Glutamatergic neuron (in vitro differentiated cells): ENCODE results near the gene PROX1. TPM values are rescaled to one million over a fixed set of nuclear protein-coding genes. Genes with fewer than 3 reads are reported as not detected.
"Not testable (repeated sequence)": the region's sequence is repeated elsewhere in the genome, so short reads cannot be mapped to it uniquely, and the experiment has no call there.

ENCODE experiments used
- DNase-seq: peaks from one replicate; pipeline ENCODE4 v3.0.0; 2022
- H3K27ac Mint-ChIP-seq: one replicate; pipeline ENCODE4 v1.8.0; 2020; ENCODE audit warnings: mild to moderate bottlenecking, mixed read lengths, inconsistent platforms; ENCODE audit not compliant: unreplicated experiment
- H3K27me3 Mint-ChIP-seq: one replicate; pipeline ENCODE4 v1.8.0; 2020; ENCODE audit warnings: mild to moderate bottlenecking, moderate library complexity, mixed read lengths, inconsistent platforms; ENCODE audit not compliant: unreplicated experiment
- H3K36me3 Mint-ChIP-seq: one replicate; pipeline ENCODE4 v1.8.0; 2020; ENCODE audit warnings: mild to moderate bottlenecking, mixed read lengths, inconsistent platforms; ENCODE audit not compliant: unreplicated experiment
- H3K4me1 Mint-ChIP-seq: one replicate; pipeline ENCODE4 v1.8.0; 2020; ENCODE audit warnings: mild to moderate bottlenecking, low read depth, mixed read lengths, inconsistent platforms; ENCODE audit not compliant: unreplicated experiment
- H3K4me3 Mint-ChIP-seq: one replicate; pipeline ENCODE4 v1.8.0; 2020; ENCODE audit warnings: mild to moderate bottlenecking, mixed read lengths, inconsistent platforms; ENCODE audit not compliant: unreplicated experiment
- H3K9me3 Mint-ChIP-seq: one replicate; pipeline ENCODE4 v1.8.0; 2020; ENCODE audit warnings: mild to moderate bottlenecking, moderate library complexity, mixed read lengths, inconsistent platforms; ENCODE audit not compliant: unreplicated experiment
- CTCF ChIP-seq: fragments of 200-600 bp; sonication (generic); IDR thresholded peaks from one replicate; pipeline ENCODE4 v1.5.0; 2021; ENCODE audit not compliant: partially characterized antibody, unreplicated experiment
- total RNA-seq: library from RNA; stranded (reverse); fragmentation: NEBNext Ultra II Directional; extraction: Animal tissue kit (Norgen Biotek cat#: 25700); gene quantifications from one replicate; pipeline ENCODE4 v1.2.1, GENCODE V29; 2021; ENCODE audit not compliant: unreplicated experiment

PROX1 gene
- total RNA-seq, 1 donor from 2014 or later: 68.4 TPM

DNA sequence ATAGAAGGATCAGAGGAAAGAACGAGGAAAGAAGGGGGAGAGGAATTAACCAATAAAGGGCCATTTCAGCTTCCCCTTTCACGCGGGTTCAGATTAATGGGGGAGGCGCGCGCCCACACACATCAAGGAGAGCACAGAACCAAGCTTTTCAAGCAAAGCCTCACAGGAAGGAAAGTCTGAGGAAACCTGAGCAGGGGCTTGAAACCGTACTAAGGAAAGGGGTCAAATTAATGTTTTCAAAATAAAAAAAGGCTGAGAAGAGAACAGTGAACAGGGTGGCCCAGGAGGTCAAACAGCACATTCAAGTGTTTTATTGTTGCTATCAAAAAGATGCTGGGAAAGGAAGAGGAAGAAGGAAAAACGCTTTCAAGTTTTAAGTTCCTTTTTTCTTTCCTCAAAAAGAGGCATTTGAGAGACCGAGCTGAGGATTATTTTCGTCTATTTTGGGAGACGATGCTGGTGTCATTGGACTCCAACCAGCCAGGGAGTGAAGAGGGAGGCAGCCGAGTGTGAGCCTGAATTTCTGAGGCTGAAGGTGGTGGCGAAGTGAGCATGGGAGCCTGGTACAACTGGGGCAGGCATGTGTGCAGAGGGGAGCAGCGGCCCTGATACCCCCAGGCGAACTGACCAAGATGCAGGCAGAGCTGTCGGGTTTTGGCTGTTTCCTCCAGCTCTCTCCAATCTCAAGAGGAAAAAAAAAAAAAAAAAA is 88.4 kb downstream of the PROX1 start:
- no peaks in the 10 kb centered on the region for H3K9me3 Mint-ChIP-seq

DNA sequence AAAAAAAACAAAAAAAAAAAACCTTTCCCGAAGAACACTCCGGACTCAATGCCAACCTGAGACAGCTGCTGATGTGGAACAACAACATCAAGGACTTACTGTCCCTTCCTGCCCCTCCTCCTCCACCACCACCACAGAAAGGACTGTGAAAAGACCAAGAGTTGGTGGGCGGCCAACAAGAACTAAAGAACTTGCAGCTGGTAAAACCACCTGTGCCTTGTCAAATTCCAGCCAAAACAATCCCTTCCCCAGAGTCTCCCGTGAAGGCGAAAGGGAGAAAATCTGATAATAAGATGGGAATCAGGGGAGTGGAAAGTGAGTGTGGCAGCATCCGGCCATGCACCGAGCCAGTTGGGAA is 88.9 kb downstream of the PROX1 start:
- no peaks in the 10 kb centered on the region for H3K9me3 Mint-ChIP-seq
- no peak overlapping the region for H3K4me3 Mint-ChIP-seq
- no peak overlapping the region for H3K27ac Mint-ChIP-seq
- no peaks in the 10 kb centered on the region for H3K27me3 Mint-ChIP-seq
- no peak for TF ChIP-seq CTCF
- H3K4me1 Mint-ChIP-seq: peaks cover 7% of the 10 kb centered on the region
- H3K36me3 Mint-ChIP-seq: no peaks in the 10 kb centered on the region
- no peak for DNase-seq

More for the DNA sequence above, 88.4 kb downstream of the PROX1 start:
- H3K4me3 Mint-ChIP-seq: no peak overlapping the region
- no peaks in the 10 kb centered on the region for H3K36me3 Mint-ChIP-seq
- TF ChIP-seq CTCF: no peak
- H3K4me1 Mint-ChIP-seq: peaks cover 13% of the 10 kb centered on the region
- H3K27me3 Mint-ChIP-seq: no peaks in the 10 kb centered on the region
- no peak overlapping the region for H3K27ac Mint-ChIP-seq
- DNase-seq: no peak

GRCh38 chr1:214078950-214079349 is 91.2 kb downstream of the PROX1 start:
- H3K9me3 Mint-ChIP-seq: no peaks in the 10 kb centered on the region
- TF ChIP-seq CTCF: no peak
- no peak overlapping the region for H3K4me3 Mint-ChIP-seq
- H3K27ac Mint-ChIP-seq: no peak overlapping the region
- DNase-seq: no peak
- no peaks in the 10 kb centered on the region for H3K36me3 Mint-ChIP-seq
- H3K4me1 Mint-ChIP-seq: peaks cover 3% of the 10 kb centered on the region
- peaks cover 3% of the 10 kb centered on the region for H3K27me3 Mint-ChIP-seq

- H3K9me3 Mint-ChIP-seq: no peaks in the 10 kb centered on the region
Measured at GRCh38 chr1:214085325-214085724, 97.6 kb downstream of the PROX1 start.

GRCh38 chr1:214086945-214087344 is 99.2 kb downstream of the PROX1 start:
- Mint-ChIP-seq H3K36me3 (no peaks in the 10 kb centered on the region), H3K4me1 (no peaks in the 10 kb centered on the region), H3K9me3 (no peaks in the 10 kb centered on the region), H3K27ac (no peak overlapping the region), H3K4me3 (no peak overlapping the region), H3K27me3 (peaks cover 4% of the 10 kb centered on the region)
- DNase-seq: no peak
- no peak for TF ChIP-seq CTCF

More at GRCh38 chr1:214085325-214085724, 97.6 kb downstream of the PROX1 start:
- Mint-ChIP-seq H3K27me3 (peaks cover 3% of the 10 kb centered on the region), H3K27ac (no peak overlapping the region), H3K4me1 (no peaks in the 10 kb centered on the region), H3K36me3 (no peaks in the 10 kb centered on the region), H3K4me3 (no peak overlapping the region)
- no peak for DNase-seq
- no peak for TF ChIP-seq CTCF

GRCh38 chr1:214089003-214089402 is 101.2 kb downstream of the PROX1 start:
- not testable (repeated sequence) for H3K27ac Mint-ChIP-seq, H3K9me3 Mint-ChIP-seq, H3K4me1 Mint-ChIP-seq, DNase-seq, H3K4me3 Mint-ChIP-seq, H3K27me3 Mint-ChIP-seq, H3K36me3 Mint-ChIP-seq
